NK-92 (cell line): ENCODE data around the gene ZNF639.
"Not testable (repeated sequence)": the region's sequence is repeated elsewhere in the genome, so short reads cannot be mapped to it uniquely, and the experiment has no call there.

Experiments
- DNase-seq: peaks from one replicate; lab custom pipeline; 2025; ENCODE audit not compliant: unreplicated experiment; lab: John Stamatoyannopoulos, UW

Gene ZNF639, protein sequence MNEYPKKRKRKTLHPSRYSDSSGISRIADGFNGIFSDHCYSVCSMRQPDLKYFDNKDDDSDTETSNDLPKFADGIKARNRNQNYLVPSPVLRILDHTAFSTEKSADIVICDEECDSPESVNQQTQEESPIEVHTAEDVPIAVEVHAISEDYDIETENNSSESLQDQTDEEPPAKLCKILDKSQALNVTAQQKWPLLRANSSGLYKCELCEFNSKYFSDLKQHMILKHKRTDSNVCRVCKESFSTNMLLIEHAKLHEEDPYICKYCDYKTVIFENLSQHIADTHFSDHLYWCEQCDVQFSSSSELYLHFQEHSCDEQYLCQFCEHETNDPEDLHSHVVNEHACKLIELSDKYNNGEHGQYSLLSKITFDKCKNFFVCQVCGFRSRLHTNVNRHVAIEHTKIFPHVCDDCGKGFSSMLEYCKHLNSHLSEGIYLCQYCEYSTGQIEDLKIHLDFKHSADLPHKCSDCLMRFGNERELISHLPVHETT

GRCh38 chr3:179322286-179323196, at the start of gene ZNF639:
Gene ZNF639 (plus strand): TSS chr3:179323031. CDS start chr3:179328294, 5,263 bp downstream.
- DNase-seq, result no peak

- not testable (repeated sequence) for DNase-seq
Observed at GRCh38 chr3:179274434-179274833, 48.4 kb upstream of the ZNF639 start.

- no peak for DNase-seq
Observed at GRCh38 chr3:179276001-179276400, 46.8 kb upstream of the ZNF639 start.

- DNase-seq, result no peak
Observed at GRCh38 chr3:179276743-179277142, 46.1 kb upstream of the ZNF639 start.

- DNase-seq, result no peak
Observed at GRCh38 chr3:179278151-179278550, 44.7 kb upstream of the ZNF639 start.

GRCh38 chr3:179278932-179279693, 43.7 kb upstream of the ZNF639 start:
- no peak for DNase-seq

GRCh38 chr3:179279837-179280236, 43.0 kb upstream of the ZNF639 start:
- DNase-seq, result no peak

GRCh38 chr3:179281825-179282224, 41.0 kb upstream of the ZNF639 start:
- no peak for DNase-seq

DNA sequence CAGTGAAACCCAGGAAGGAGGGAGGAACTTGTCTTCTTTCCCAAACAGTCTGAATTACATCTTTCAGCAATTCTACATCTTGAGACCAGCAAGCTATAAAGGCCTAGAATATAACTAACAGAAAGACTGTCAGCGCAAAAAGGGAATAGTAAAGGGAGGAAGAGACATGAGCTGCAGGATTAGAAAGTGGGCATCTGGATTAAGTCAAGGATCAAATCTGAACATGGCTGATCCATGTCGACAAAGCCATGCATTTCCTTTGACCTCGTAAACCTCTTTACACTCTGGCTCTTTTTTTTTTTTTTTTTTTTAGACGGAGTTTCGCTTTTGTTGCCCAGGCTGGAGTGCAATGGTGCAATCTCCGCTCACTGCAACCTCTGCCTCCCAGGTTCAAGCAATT, 36.5 kb upstream of the ZNF639 start:
- DNase-seq, result no peak

GRCh38 chr3:179288845-179289244, 34.0 kb upstream of the ZNF639 start:
- no peak for DNase-seq

DNA sequence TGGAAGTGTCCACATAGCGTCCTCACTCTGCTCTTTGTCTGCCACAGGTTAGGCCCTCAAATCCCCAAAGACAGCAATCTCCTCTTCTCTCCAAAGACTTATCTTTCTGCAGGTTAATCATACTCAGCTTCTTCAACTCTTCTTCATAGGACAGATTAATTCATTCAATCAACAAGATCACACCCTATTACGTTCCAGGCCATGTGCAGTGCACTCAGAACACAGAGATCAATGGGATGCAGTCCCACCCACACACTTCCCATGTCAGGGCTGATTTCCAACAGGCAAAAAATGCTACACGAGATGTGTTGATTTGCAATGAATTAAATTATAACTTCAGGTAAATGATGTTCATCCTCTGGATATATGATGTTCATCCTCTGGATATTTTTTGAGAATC, 33.5 kb upstream of the ZNF639 start:
- no peak for DNase-seq

DNA sequence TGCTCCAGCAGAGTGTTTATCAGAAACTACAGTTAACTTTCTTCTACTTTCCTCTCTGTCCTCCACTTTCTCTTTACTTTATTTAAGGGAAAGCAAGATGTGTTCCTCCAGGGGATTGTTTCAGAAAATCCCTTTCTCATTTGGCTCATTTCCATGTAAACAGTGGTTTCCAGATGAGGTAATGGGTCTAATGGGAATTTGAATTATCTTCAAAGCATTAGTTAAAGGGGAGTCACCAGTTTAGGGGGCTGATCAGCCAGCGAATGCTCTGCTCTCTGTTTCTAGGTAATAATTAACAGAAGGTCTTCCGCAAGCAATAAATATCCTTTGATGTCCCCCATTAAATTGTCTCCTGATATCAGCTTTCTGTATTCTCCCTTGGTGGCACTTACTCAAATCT, 30.4 kb upstream of the ZNF639 start:
- DNase-seq, result no peak

- no peak for DNase-seq
Observed at GRCh38 chr3:179297971-179298725, 24.7 kb upstream of the ZNF639 start.

DNA sequence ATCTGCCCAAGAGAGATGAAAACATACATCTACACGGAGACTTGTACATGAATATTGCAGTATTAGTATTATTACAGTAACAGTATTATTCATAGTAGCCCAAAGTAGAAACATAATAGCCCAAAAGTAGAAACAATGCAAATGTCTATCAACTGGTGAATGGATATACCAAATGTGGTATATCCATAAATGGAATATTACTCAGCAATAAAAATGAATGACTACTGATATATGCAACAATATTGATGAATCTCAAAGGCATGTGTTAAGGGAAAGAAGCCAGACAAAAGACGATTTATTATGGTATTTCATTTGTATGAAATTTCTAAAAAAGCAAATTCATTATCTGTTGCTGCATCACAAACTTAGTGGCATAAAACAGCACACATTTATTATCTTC, 23.5 kb upstream of the ZNF639 start:
- no peak for DNase-seq

DNA sequence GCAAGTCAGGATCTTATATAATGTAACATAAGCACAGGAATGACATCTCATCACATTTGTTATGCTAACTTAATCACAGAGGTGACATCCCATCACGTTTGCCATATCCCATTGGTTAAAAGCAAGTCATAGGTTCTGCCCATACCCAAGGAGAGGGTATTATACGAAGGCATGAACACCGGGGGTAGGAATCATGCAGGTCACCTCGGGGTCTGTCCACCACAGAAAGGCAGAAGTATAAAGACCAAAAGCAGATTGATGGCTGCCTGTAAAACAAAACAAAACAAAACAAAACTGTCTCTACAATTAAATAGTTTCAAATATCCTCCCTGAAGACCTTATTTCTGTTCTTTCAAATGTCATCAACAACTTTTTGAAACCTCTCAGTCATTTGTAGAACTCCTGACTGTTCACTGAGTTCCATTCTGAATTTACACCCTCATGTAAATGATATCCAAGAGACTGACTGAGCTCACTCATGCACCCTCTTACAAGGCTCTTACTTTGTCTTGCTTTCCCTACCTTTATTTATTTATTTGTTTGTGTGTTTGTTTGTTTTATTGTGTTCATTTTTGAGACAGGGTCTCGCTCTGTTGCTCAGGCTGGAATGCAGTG, 22.7 kb upstream of the ZNF639 start:
- DNase-seq, result no peak

DNA sequence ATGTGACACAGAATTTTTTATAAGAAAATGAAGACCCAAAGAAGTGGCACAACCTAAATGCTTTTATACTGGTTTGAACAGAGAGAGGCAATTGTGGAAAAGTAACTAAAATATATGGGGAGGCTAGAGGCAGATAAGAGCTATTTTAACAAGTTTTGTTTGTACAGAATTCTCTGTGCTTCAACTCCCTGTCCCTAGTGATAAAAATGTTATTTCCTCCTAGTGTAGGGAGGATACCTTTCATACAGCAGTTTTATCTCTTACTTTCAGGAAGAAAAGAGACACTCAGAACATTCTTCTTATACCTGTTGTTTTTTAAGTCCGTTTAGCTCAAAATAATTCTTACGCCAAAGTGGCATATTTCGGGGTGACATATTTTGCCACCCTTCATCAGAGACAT, 21.2 kb upstream of the ZNF639 start:
- DNase-seq, result no peak

DNA sequence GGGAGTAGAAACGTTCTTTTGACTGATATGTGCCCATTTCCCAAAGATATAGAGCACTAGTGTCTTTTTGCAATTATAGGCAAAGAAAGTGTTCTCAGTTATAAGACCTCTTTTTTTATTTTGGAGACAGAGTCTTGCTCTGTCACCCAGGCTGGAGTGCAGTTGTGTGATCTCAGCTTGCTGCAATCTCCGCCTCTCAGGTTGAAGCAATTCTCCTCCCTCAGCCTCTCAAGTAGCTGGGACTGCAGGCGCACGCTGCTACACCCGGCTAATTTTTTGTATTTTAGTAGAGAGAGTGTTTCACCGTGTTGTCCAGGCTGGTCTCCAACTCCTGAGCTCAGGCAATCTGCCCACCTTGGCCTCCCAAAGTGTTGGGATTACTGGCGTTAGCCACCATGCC, 20.7 kb upstream of the ZNF639 start:
- no peak for DNase-seq

DNA sequence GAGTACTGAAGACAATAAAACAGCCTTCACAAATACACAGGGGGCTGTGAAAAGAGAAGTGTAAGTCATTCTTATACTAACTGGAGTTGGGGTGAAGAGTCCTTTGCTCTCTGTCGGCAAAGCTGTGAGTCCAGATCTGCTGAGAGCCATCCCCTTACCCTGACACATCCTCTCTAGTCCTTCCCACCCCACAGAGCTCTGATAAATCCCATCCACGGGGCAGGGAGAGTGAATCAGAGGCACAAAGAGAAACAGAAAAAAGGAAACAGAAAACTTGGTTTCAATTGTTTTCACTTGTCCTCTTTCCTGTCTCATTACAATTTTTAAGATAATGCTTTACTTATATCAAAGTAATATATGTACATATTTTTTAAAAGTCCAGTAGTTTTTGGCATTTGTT, 18.2 kb upstream of the ZNF639 start:
- DNase-seq, result no peak

GRCh38 chr3:179307362-179307761, 15.5 kb upstream of the ZNF639 start:
- DNase-seq, result not testable (repeated sequence)

DNA sequence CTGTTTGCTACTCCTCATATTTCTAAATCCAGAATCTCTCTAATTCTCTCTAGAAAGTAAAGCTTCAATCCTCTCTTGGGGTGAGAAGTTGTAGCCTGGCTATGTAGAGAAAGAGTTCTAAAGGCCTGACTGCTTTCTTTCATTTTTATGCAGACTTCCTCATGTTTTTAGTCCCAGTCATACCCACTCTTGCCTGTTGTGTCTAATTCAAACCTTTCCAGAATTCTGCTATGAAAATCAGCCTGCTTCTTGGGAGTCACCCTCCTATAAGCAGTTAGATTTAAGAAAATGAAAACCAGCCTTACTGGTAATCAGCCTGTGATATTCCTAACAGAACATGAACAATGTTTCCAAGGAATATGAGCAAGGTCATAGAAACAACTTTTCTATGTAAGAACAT, 14.8 kb upstream of the ZNF639 start:
- DNase-seq, result no peak
